Prostate gland (tissue), 2 donors: ENCODE data around the gene METTL4. TPM values are rescaled to one million over a fixed set of nuclear protein-coding genes. Genes with fewer than 3 reads are reported as not detected.

Experiments used
- DNase-seq: peaks from one replicate; pipeline ENCODE4 v3.0.0-alpha.2; 2019; ENCODE audit warnings: low spot score
- H3K27ac ChIP-seq, 2 donors: fragments of 200-600 bp; sonication (generic); 2 replicates each; pipeline ENCODE4 v1.5.1; 2017 to 2019
- H3K27me3 ChIP-seq: fragments of 200-600 bp; sonication (generic); replicated peaks from 2 replicates; pipeline ENCODE4 v1.5.1; 2019; ENCODE audit not compliant: insufficient read depth
- H3K36me3 ChIP-seq, 2 donors: fragments of 200-600 bp; sonication (generic); 1 replicate in 1 of 2; 2 replicates in 1 of 2; pipeline versions ENCODE4 v1.5.1 to v1.8.1; 2017 to 2019
- H3K4me1 ChIP-seq: fragments of 200-600 bp; sonication (generic); replicated peaks from 2 replicates; pipeline ENCODE4 v1.5.1; 2019
- H3K4me3 ChIP-seq, 2 donors: fragments of 200-600 bp; sonication (generic); 2 replicates each; pipeline ENCODE4 v1.5.1; 2017 to 2019
- H3K9me3 ChIP-seq: fragments of 200-600 bp; sonication (generic); 2 replicates; pipeline ENCODE4 v1.5.1; 2017
- CTCF ChIP-seq, 4 experiments: fragments of 200-600 bp in 2 of 4; fragments of 450-650 bp in 2 of 4; sonication (generic) in 2 of 4; IDR thresholded peaks; 1 replicate in 3 of 4; 2 replicates in 1 of 4; pipeline ENCODE4 v1.5.1; 2016 to 2019; ENCODE audit warnings: antibody characterized with exemption in 4 of 4, mild to moderate bottlenecking in 2 of 4, moderate library complexity in 2 of 4
- POLR2A ChIP-seq: fragments of 450-650 bp; IDR thresholded peaks from one replicate; pipeline ENCODE4 v1.6.1; 2016; ENCODE audit warnings: antibody characterized with exemption, mild to moderate bottlenecking
- POLR2AphosphoS5 ChIP-seq: sonication (generic); formaldehyde crosslinking; IDR thresholded peaks from one replicate; pipeline ENCODE4 v1.6.1; 2017; ENCODE audit warnings: antibody characterized with exemption
- WGBS: methylation state at CpG from one replicate; pipeline ENCODE4 v1.1.5; 2018; 5-methylcytosine and 5-hydroxymethylcytosine counted together
- intact Hi-C: fragments of 100-400 bp; cut with DNase I; formaldehyde crosslinking; loops from one replicate; pipeline ENCODE4 v1.14.2; 2022
- total RNA-seq, 2 donors: library from RNA; depleted of rRNA; stranded (reverse); fragments of >200 nt; gene quantifications; one replicate each; pipeline ENCODE4 v1.1.0, GENCODE V29; 2016

The METTL4 gene
- total RNA-seq, 2 donors from 2014 or later, result 5.2 to 8.3 TPM

GRCh38 chr18:2564373-2564772, 6.9 kb downstream of the METTL4 start:
- 89% methylated on average over 1 of the region's 1 CpG for WGBS
- TF ChIP-seq POLR2A, result no peak
- no peak for TF ChIP-seq CTCF (IDR thresholded peaks at IDR 0.05)
- TF ChIP-seq POLR2AphosphoS5, result no peak
- H3K4me3 ChIP-seq, result no peak overlapping the region
- no peak for DNase-seq
- H3K27ac ChIP-seq, result no peak overlapping the region
- intact Hi-C loops, result no loop called here
- H3K4me1 ChIP-seq, result no peaks in the 10 kb centered on the region
- no peaks in the 10 kb centered on the region for H3K36me3 ChIP-seq
- no peaks in the 10 kb centered on the region for H3K27me3 ChIP-seq
- H3K9me3 ChIP-seq, result no peaks in the 10 kb centered on the region

- WGBS, result 86% methylated on average over 1 of the region's 1 CpG
Measured at GRCh38 chr18:2559249-2559648, 12.1 kb downstream of the METTL4 start.

GRCh38 chr18:2557536-2557935, 13.8 kb downstream of the METTL4 start:
- H3K27me3 ChIP-seq, result no peaks in the 10 kb centered on the region
- 96% methylated on average over 1 of the region's 1 CpG for WGBS
- no peak overlapping the region for H3K27ac ChIP-seq
- no peak for DNase-seq
- intact Hi-C loops, result no loop called here
- H3K4me1 ChIP-seq, result no peaks in the 10 kb centered on the region
- no peak overlapping the region for H3K4me3 ChIP-seq
- H3K36me3 ChIP-seq, result no peaks in the 10 kb centered on the region
- H3K9me3 ChIP-seq, result no peaks in the 10 kb centered on the region
- TF ChIP-seq CTCF (IDR thresholded peaks at IDR 0.05), result no peak
- TF ChIP-seq POLR2A, result no peak
- TF ChIP-seq POLR2AphosphoS5, result no peak

More at GRCh38 chr18:2559249-2559648, 12.1 kb downstream of the METTL4 start:
- Histone ChIP-seq H3K4me3 (no peak overlapping the region), H3K27me3 (no peaks in the 10 kb centered on the region), H3K9me3 (no peaks in the 10 kb centered on the region), H3K27ac (no peak overlapping the region), H3K36me3 (no peaks in the 10 kb centered on the region), H3K4me1 (no peaks in the 10 kb centered on the region)
- intact Hi-C loops, result no loop called here
- TF ChIP-seq POLR2A (no peak), CTCF (IDR thresholded peaks at IDR 0.05) (no peak), POLR2AphosphoS5 (no peak)
- no peak for DNase-seq

GRCh38 chr18:2555895-2556294, 15.4 kb downstream of the METTL4 start:
- intact Hi-C loops, result no loop called here
- Histone ChIP-seq H3K36me3 (no peaks in the 10 kb centered on the region), H3K27me3 (no peaks in the 10 kb centered on the region), H3K4me1 (no peaks in the 10 kb centered on the region), H3K4me3 (no peak overlapping the region), H3K27ac (no peak overlapping the region), H3K9me3 (no peaks in the 10 kb centered on the region)
- DNase-seq, result no peak
- WGBS, result 80% methylated on average over 4 of the region's 4 CpGs
- TF ChIP-seq CTCF (IDR thresholded peaks at IDR 0.05) (no peak), POLR2AphosphoS5 (no peak), POLR2A (no peak)

- no peak overlapping the region for H3K27ac ChIP-seq
- WGBS, result 82% methylated on average over 4 of the region's 4 CpGs
- no peak for DNase-seq
- H3K9me3 ChIP-seq, result no peaks in the 10 kb centered on the region
- no peaks in the 10 kb centered on the region for H3K36me3 ChIP-seq
- intact Hi-C loops, result no loop called here
- no peak for TF ChIP-seq CTCF (IDR thresholded peaks at IDR 0.05)
- no peak for TF ChIP-seq POLR2A
- no peak for TF ChIP-seq POLR2AphosphoS5
- H3K27me3 ChIP-seq, result no peaks in the 10 kb centered on the region
- H3K4me1 ChIP-seq, result no peaks in the 10 kb centered on the region
- H3K4me3 ChIP-seq, result no peak overlapping the region
Measured at GRCh38 chr18:2554696-2555095, 16.6 kb downstream of the METTL4 start.
